ENCODE data around the gene GNG13. TPM values are rescaled to one million over a fixed set of nuclear protein-coding genes. Genes with fewer than 3 reads are reported as not detected.

The GNG13 gene
- total RNA-seq, 2 experiments from 2014 or later: not detected

- ATAC-seq: peak; percentile 98
- ChIA-PET POLR2A (interaction anchor here (0.5 to 1.2 kb wide), 5 partner anchors 18 to 110 kb away, joined by 3 to 6 read pairs (median 4); no protein-coding TSS in a partner anchor), CTCF (interaction anchor here (0.6 to 1.8 kb wide), 8 partner anchors 12 to 122 kb away, joined by 3 to 9 read pairs (median 4); partner anchors contain the start of genes ANTKMT and GNG13)
- DNase-seq: peak; percentile 97
- peaks cover 13% of the 10 kb centered on the region for H3K4me1 Mint-ChIP-seq
- H3K4me3 Mint-ChIP-seq: peak within 1 kb of the TSS; percentile 88
- H3K27ac Mint-ChIP-seq: peak within 1 kb of the TSS; percentile 78
- no peaks in the 10 kb centered on the region for H3K9me3 Mint-ChIP-seq (ENCODE audit: low read depth)
- H3K27me3 Mint-ChIP-seq: no peaks in the 10 kb centered on the region
- intact Hi-C loops (cut with DNase I, micrococcal nuclease): loop anchor here (1.0 to 5.0 kb wide), 12 partner anchors 19 to 436 kb away; partner anchors contain the start of genes ANTKMT (in 1 of the 2), AXIN1 (in 1 of the 2), DECR2 (in 1 of the 2) and JMJD8 (in 1 of the 2)
- H3K36me3 Mint-ChIP-seq (ENCODE audit: low read depth): peaks cover 16% of the 10 kb centered on the region
These were observed 12.0 kb downstream of the GNG13 start, which contains the start of gene CHTF18 for GRCh38 chr16:788399-789126. Gene CHTF18 (plus strand): TSS chr16:788620. CDS start chr16:788685, 65 bp downstream.

- no peaks in the 10 kb centered on the region for H3K27me3 Mint-ChIP-seq
- peaks cover 13% of the 10 kb centered on the region for H3K4me1 Mint-ChIP-seq
- no peak for DNase-seq
- H3K36me3 Mint-ChIP-seq (ENCODE audit: low read depth): peaks cover 16% of the 10 kb centered on the region
- peak within 1 kb of the TSS; percentile 88 for H3K4me3 Mint-ChIP-seq
- CTCF ChIA-PET: interaction anchor here (0.6 to 1.8 kb wide), 7 partner anchors 13 to 123 kb away, joined by 4 to 9 read pairs (median 4); partner anchors contain the start of genes ANTKMT and GNG13
- no peaks in the 10 kb centered on the region for H3K9me3 Mint-ChIP-seq (ENCODE audit: low read depth)
- POLR2A ChIA-PET: interaction anchor here (0.9 to 1.2 kb wide), 3 partner anchors 19 to 109 kb away, joined by 4 read pairs; no protein-coding TSS in a partner anchor
- peak within 1 kb of the TSS; percentile 78 for H3K27ac Mint-ChIP-seq
- ATAC-seq: peak; percentile 18
- intact Hi-C loops (cut with DNase I, micrococcal nuclease): loop anchor here (1.0 to 5.0 kb wide), 12 partner anchors 19 to 436 kb away; partner anchors contain the start of genes ANTKMT (in 1 of the 2), AXIN1 (in 1 of the 2), DECR2 (in 1 of the 2) and JMJD8 (in 1 of the 2)
These were observed 12.5 kb downstream of the GNG13 start, which contains the start of gene RPUSD1 for GRCh38 chr16:787978-788398. Gene RPUSD1 (minus strand): TSS chr16:788381. CDS start chr16:787737, 644 bp downstream.

- Mint-ChIP-seq H3K27me3 (no peaks in the 10 kb centered on the region), H3K36me3 (ENCODE audit: low read depth) (peaks cover 16% of the 10 kb centered on the region), H3K4me3 (peak overlapping the region; percentile 88), H3K9me3 (ENCODE audit: low read depth) (no peaks in the 10 kb centered on the region), H3K27ac (peak overlapping the region; percentile 78), H3K4me1 (peaks cover 13% of the 10 kb centered on the region)
- CTCF ChIA-PET: interaction anchor here (0.6 to 1.8 kb wide), 5 partner anchors 44 to 123 kb away, joined by 4 to 9 read pairs (median 4); partner anchors contain the start of gene ANTKMT
- DNase-seq (no peak), ATAC-seq (no peak)
- intact Hi-C loops (cut with DNase I, micrococcal nuclease): loop anchor here in 1 of 2 experiments (5.0 kb wide), 1 partner anchor 90 kb away; no protein-coding TSS in a partner anchor
- POLR2A ChIA-PET: no interaction called here
These were observed 13.1 kb downstream of the GNG13 start for GRCh38 chr16:787321-787966.

GRCh38 chr16:785563-786535 is 14.7 kb downstream of the GNG13 start:
- ATAC-seq (peak; percentile 21), DNase-seq (peak; percentile 85)
- Mint-ChIP-seq H3K4me3 (peak overlapping the region; percentile 88), H3K27me3 (no peaks in the 10 kb centered on the region), H3K36me3 (ENCODE audit: low read depth) (peaks cover 8% of the 10 kb centered on the region), H3K9me3 (ENCODE audit: low read depth) (no peaks in the 10 kb centered on the region), H3K27ac (peak overlapping the region; percentile 25), H3K4me1 (peaks cover 13% of the 10 kb centered on the region)
- ChIA-PET POLR2A (no interaction called here), CTCF (interaction anchor here (0.9 to 3.6 kb wide), 4 partner anchors 72 to 160 kb away, joined by 3 to 55 read pairs (median 4); partner anchors contain the start of gene METRN)
- intact Hi-C loops (cut with DNase I, micrococcal nuclease): loop anchor here (1.0 to 5.0 kb wide), 2 partner anchors 75 to 89 kb away; no protein-coding TSS in a partner anchor

GRCh38 chr16:784431-784830 is 16.1 kb downstream of the GNG13 start:
- ChIA-PET POLR2A (no interaction called here), CTCF (interaction anchor here (0.9 to 3.6 kb wide), 5 partner anchors 39 to 78 kb away, joined by 3 to 55 read pairs (median 3); partner anchors contain the start of gene METRN)
- Mint-ChIP-seq H3K36me3 (ENCODE audit: low read depth) (peaks cover 4% of the 10 kb centered on the region), H3K27me3 (no peaks in the 10 kb centered on the region), H3K9me3 (ENCODE audit: low read depth) (no peaks in the 10 kb centered on the region), H3K4me3 (no peak overlapping the region), H3K4me1 (peaks cover 10% of the 10 kb centered on the region), H3K27ac (no peak overlapping the region)
- intact Hi-C loops (cut with DNase I, micrococcal nuclease): no loop called here
- DNase-seq (no peak), ATAC-seq (no peak)

GRCh38 chr16:783404-784161 is 17.0 kb downstream of the GNG13 start:
- Mint-ChIP-seq H3K36me3 (ENCODE audit: low read depth) (peaks cover 4% of the 10 kb centered on the region), H3K27me3 (no peaks in the 10 kb centered on the region), H3K4me1 (peaks cover 10% of the 10 kb centered on the region), H3K9me3 (ENCODE audit: low read depth) (no peaks in the 10 kb centered on the region), H3K27ac (no peak overlapping the region), H3K4me3 (no peak overlapping the region)
- ChIA-PET POLR2A (no interaction called here), CTCF (interaction anchor here (0.9 to 3.6 kb wide), 3 partner anchors 38 to 74 kb away, joined by 3 to 55 read pairs (median 6); partner anchors contain the start of gene METRN)
- DNase-seq (no peak), ATAC-seq (no peak)
- intact Hi-C loops (cut with DNase I, micrococcal nuclease): no loop called here

- Mint-ChIP-seq H3K27ac (no peak overlapping the region), H3K4me1 (peaks cover 10% of the 10 kb centered on the region), H3K36me3 (ENCODE audit: low read depth) (peaks cover 4% of the 10 kb centered on the region), H3K4me3 (no peak overlapping the region), H3K9me3 (ENCODE audit: low read depth) (no peaks in the 10 kb centered on the region), H3K27me3 (no peaks in the 10 kb centered on the region)
- intact Hi-C loops (cut with DNase I, micrococcal nuclease): no loop called here
- ATAC-seq: no peak
- DNase-seq: no peak
- CTCF ChIA-PET: interaction anchor here (1.2 to 1.6 kb wide), 2 partner anchors 70 to 73 kb away, joined by 3 to 6 read pairs; no protein-coding TSS in a partner anchor
- POLR2A ChIA-PET: no interaction called here
These were observed 17.6 kb downstream of the GNG13 start for GRCh38 chr16:782766-783403.

DNA sequence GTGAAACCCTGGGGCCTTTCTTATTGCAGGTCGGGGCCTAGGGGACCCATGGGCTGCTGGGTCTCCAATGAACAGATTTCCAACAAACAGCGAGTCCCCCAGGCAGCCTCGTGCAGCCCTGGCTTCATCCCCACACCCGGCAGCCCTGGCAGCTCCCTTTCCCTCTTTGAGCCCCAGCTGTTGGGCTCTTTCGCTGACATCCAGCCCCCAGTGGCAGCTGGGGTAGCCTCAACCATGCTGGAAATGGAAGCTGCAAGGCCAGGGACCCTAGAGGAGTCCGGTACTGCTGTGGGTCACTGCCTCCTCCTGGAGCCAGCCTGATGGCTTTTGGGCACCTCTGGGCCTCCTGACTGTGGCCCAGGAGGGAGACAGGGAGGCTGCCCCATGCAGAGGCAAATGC is 18.3 kb downstream of the GNG13 start:
- ChIA-PET CTCF (interaction anchor here (1.2 kb wide), 1 partner anchor 69 kb away, joined by 3 read pairs; no protein-coding TSS in a partner anchor), POLR2A (interaction anchor here (0.6 kb wide), 1 partner anchor 131 kb away, joined by 3 read pairs; no protein-coding TSS in a partner anchor)
- DNase-seq: no peak
- intact Hi-C loops (cut with DNase I, micrococcal nuclease): no loop called here
- Mint-ChIP-seq H3K4me3 (no peak overlapping the region), H3K27ac (no peak overlapping the region), H3K27me3 (no peaks in the 10 kb centered on the region), H3K9me3 (ENCODE audit: low read depth) (no peaks in the 10 kb centered on the region), H3K36me3 (ENCODE audit: low read depth) (peaks cover 4% of the 10 kb centered on the region), H3K4me1 (peaks cover 8% of the 10 kb centered on the region)
- ATAC-seq: no peak

GRCh38 chr16:781346-782010 is 19.1 kb downstream of the GNG13 start:
- Mint-ChIP-seq H3K36me3 (ENCODE audit: low read depth) (peaks cover 4% of the 10 kb centered on the region), H3K27ac (no peak overlapping the region), H3K4me3 (no peak overlapping the region), H3K4me1 (peaks cover 6% of the 10 kb centered on the region), H3K9me3 (ENCODE audit: low read depth) (no peaks in the 10 kb centered on the region), H3K27me3 (peaks cover 2% of the 10 kb centered on the region)
- ATAC-seq: no peak
- POLR2A ChIA-PET: interaction anchor here (0.6 kb wide), 1 partner anchor 130 kb away, joined by 3 read pairs; no protein-coding TSS in a partner anchor
- no peak for DNase-seq
- CTCF ChIA-PET: interaction anchor here (0.6 to 1.4 kb wide), 4 partner anchors 16 to 69 kb away, joined by 3 to 4 read pairs (median 4); no protein-coding TSS in a partner anchor
- intact Hi-C loops (cut with DNase I, micrococcal nuclease): no loop called here

Data from activated CD4-positive, alpha-beta T cell treated with anti-CD3 and anti-CD28 coated beads for 36 hours (primary cell).